ENCODE results near the gene IRF2.

IRF2 gene

DNA sequence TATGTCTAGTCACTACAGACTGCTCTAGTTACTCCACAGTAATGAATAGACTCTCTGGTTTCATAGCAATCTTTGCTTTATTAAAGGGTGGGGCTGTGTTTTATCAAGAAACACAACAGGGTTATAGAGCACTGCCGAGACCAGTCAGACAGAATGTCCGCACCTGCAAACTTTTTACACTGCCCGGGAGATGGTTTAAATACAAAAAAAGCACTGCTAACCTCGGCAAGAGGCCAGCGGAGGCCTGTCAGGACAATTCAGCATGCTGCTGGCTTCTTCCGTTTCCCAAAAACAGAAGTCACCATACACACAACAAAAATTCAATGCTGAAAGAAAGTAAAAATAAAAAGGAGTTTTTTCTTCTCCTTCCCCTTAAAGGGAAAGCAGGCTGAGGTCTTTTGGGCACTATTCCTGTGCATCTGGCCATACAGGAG lies 67.4 kb downstream of the IRF2 start:
- peak; percentile 43 for DNase-seq

- no peak for DNase-seq
These were observed 70.3 kb downstream of the IRF2 start for GRCh38 chr4:184404047-184404446.

DNA sequence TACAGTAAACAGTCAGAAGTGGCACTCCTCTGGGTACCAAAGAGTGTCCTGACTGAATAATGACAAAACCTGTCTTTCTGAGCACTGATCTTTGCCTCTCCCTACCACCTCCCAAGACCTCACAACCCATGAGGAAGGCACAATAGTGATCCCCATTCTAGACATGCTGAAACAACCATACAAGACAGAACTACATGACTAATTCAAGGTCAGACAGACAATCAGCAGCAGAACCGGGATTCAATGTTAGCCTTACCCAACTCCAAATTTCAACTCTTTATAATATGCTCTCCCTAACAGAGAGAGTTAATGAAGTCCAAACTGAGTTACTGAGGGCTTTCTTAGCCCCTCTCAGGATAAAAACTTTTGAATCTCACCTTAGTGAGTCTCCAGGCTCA lies 71.0 kb downstream of the IRF2 start:
- DNase-seq = no peak

DNA sequence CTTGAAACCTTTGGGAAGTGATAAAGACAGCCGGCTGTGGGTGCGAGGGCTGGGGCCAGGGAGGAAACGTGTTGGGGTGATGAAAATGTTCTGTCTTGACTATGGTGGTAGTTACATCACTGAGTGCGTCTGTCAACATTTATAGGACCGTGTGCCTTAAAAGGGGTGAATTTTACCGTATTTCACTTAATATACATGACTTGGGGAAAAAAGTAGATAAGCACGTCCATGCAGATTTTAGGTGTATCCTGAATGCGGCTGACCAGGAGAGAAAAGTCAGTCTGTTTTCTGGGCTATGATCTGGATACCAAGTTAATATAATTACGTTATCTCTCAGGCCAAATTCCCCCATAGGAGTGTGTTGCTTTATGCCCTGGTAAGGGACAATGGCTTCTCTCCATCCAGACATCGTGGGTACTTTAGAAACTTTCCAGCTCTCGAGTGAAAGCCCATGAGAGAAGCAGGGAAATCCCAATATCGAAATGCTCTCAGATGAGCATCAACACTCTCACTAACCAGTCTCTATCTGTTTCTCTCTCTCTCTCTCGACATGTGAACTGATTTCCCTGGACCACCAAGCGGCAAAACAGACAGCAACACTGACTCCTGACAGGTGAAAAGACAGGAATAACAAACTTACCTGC lies 71.5 kb downstream of the IRF2 start:
- DNase-seq = no peak

GRCh38 chr4:184402239-184402638 lies 72.1 kb downstream of the IRF2 start:
- no peak for DNase-seq

- no peak for DNase-seq
These were observed 72.8 kb downstream of the IRF2 start for GRCh38 chr4:184401397-184402171.

DNA sequence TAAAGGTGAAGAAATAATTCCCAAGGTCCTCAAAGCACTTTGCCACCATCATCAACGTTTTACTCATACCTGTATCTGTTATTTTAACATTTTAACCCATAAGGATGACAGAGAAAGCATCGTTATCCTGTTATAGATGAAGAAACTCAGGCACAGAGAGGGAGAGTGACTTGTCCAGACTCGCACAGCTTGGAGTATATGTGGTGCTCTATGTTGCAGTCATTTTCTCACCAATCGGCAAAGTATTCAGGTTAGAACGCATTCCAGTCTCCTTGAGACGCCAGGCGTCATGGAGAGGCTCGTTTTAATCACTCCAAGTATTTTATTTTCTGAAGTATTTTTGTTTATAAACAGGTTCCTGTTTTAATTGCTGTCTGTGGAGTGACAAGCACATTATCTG lies 73.5 kb downstream of the IRF2 start:
- no peak for DNase-seq

DNA sequence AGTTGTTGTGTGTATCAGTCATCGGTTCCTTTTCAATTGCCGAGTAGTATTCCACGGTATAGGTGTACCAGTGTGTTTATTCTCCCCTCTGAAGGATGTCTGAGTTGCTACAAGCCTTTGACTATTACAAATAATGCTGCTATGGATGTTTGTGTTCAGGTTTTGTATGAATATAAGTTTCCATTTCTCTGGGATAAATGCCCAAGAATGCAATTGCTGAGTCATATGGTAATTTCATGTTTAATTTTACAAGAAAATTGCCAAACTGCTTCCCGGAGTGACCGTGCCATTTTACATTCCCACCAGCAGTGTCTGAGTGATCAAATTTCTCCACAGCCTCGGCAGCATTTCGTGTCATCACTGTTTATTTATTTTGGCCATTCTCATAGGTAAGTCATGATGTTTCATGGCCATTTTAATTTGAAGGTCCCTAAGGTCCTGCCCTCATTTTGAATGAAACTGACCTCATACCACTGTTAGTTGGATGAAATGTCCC lies 73.9 kb downstream of the IRF2 start:
- DNase-seq = no peak

- DNase-seq = no peak
These were observed 74.8 kb downstream of the IRF2 start for GRCh38 chr4:184399512-184399908.

DNA sequence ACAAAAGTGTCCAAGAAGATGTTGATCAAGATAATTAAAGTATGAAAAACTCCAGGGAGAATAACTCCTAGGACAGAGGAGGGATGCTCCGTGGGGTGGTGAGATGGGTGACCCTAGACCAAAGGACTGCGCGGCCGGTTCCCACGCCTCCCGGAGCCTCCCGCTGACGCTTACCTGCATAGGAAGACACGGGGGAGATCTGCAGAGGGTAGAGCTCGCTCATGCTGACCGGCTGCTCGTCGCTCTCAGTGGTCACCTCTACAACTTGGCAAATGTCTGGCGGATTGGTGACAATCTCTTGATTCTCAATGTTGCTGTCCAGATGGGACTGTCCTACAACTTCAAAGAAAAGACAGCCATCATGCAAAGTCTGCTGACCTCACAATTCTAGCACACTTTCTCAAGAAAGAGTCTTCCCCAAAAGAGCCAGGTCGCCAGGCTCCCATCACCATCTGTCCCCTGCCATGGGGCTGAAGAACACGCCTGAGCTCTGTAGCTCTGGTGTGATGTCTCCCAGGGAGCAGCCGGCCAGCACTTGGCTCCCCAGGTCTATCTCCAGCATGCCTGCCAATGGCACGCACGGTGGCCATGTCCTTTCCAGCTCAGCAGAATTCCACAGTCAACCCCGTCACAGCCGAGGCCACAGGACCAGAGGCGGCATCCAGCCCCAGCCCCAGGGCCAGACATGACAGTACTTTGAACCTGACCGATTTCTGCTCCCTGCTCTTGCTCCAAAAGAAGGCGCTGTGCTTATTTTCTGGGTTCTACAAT lies 75.4 kb downstream of the IRF2 start:
- DNase-seq = no peak

DNA sequence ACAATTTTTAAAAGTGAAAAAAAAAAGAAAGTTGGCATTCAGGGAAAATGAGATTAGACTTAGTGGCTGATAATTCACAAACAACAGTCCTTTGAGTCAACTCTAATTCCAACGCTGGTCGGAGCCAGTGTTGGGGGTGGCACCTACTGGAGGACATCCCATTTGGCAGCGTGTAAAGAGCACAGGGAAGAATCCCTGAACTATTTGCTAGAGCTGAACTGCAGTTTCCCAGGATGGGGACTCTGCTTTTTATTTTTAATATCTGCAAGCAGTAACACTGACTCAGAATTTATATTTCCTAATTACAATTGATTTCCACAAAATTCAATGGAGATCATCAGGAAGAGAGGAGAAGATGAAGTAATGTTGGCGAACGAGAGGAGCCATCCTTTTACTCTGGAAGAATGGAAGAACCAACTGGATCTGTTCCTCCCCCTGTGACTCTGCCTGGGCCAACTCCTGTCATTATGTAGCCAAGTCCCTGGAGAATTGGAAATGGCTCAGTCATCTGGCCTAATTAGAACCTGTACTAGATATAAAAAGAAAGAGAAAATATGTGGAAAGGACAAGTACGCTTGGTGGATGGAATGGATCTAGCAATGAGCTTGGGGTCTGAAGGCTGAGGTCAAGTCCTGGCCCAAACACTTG lies 76.7 kb downstream of the IRF2 start:
- no peak for DNase-seq

- no peak for DNase-seq
These were observed 77.5 kb downstream of the IRF2 start for GRCh38 chr4:184396570-184397515.

- DNase-seq = no peak
These were observed 78.4 kb downstream of the IRF2 start for GRCh38 chr4:184395971-184396391.

- no peak for DNase-seq
These were observed 78.9 kb downstream of the IRF2 start for GRCh38 chr4:184395451-184395917.

DNA sequence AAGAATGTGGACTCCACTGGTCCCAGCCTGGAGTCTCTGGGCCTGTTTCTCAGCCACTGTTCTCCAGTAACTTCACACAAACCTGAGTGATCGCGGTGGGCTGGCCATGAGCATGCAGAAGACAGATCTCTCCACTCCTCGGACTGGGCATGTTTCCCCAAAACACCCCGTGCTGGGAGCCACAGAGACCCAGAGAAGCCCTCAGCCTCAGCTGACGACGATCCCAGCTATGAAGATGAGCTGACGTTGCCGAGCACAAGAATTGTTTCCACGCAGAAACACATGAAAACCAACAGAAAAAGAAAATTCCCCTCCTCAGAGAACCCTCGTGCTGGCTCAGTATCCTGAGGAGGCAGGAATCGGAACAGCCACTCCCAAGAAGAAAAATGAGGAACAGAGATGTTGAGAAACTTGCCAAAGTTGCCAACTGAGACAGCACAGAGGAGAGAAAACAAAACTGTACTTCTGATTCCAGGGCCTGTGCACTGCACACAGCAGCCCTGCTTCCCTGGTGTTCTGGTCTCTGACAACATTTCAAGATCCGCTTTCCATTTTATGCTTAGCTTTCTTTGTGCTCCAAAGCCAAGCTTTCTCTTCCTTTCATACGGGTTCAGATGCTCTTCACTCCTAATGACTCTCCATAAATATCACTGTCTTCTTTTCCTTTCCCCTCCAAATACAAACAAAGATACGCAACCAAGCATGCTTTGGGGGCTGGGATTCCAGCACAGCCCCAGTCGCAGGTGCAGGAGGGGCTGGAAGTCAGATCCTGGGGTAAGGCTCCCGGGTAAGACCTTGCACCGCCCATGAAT lies 81.4 kb downstream of the IRF2 start:
- DNase-seq = no peak

GRCh38 chr4:184392316-184392715 lies 82.0 kb downstream of the IRF2 start:
- no peak for DNase-seq

GRCh38 chr4:184389978-184390900 lies 84.1 kb downstream of the IRF2 start:
- no peak for DNase-seq

DNA sequence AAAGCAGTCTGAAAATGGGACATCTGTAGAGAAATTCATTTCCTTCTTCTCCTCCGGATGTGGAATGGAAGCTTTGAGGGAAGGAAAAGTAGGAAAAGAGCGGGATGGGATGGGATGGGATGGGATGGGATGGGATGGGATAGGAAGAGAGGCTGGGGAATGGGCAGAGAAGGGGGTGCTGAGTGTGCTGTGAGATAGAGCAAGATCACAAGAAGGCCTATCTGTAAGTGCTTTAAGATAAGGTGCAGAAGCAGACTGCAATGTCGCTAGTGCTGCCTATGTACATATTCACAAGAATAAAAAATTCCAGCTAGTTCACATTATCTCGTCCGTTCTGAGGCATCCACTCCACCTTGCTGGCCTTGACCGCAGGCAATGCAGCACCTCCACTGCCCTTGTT lies 86.2 kb downstream of the IRF2 start:
- no peak for DNase-seq

- no peak for DNase-seq
These were observed 87.0 kb downstream of the IRF2 start for GRCh38 chr4:184387351-184387750.
